T follicular helper cell (primary cell): ENCODE measurements around the gene ANKHD1.

Experiments
- DNase-seq: peaks from one replicate; pipeline ENCODE4 v3.0.0-alpha.2; 2020; ENCODE audit warnings: low read depth
- total RNA-seq, 2 experiments: gene quantifications; one replicate each; lab custom pipeline; 2026; lab: John Stamatoyannopoulos, UW

ANKHD1 gene, protein sequence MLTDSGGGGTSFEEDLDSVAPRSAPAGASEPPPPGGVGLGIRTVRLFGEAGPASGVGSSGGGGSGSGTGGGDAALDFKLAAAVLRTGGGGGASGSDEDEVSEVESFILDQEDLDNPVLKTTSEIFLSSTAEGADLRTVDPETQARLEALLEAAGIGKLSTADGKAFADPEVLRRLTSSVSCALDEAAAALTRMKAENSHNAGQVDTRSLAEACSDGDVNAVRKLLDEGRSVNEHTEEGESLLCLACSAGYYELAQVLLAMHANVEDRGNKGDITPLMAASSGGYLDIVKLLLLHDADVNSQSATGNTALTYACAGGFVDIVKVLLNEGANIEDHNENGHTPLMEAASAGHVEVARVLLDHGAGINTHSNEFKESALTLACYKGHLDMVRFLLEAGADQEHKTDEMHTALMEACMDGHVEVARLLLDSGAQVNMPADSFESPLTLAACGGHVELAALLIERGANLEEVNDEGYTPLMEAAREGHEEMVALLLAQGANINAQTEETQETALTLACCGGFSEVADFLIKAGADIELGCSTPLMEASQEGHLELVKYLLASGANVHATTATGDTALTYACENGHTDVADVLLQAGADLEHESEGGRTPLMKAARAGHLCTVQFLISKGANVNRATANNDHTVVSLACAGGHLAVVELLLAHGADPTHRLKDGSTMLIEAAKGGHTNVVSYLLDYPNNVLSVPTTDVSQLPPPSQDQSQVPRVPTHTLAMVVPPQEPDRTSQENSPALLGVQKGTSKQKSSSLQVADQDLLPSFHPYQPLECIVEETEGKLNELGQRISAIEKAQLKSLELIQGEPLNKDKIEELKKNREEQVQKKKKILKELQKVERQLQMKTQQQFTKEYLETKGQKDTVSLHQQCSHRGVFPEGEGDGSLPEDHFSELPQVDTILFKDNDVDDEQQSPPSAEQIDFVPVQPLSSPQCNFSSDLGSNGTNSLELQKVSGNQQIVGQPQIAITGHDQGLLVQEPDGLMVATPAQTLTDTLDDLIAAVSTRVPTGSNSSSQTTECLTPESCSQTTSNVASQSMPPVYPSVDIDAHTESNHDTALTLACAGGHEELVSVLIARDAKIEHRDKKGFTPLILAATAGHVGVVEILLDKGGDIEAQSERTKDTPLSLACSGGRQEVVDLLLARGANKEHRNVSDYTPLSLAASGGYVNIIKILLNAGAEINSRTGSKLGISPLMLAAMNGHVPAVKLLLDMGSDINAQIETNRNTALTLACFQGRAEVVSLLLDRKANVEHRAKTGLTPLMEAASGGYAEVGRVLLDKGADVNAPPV (N-terminal part only)
- total RNA-seq: 2.7 to 5.3 reads per million in 2 experiments

DNA sequence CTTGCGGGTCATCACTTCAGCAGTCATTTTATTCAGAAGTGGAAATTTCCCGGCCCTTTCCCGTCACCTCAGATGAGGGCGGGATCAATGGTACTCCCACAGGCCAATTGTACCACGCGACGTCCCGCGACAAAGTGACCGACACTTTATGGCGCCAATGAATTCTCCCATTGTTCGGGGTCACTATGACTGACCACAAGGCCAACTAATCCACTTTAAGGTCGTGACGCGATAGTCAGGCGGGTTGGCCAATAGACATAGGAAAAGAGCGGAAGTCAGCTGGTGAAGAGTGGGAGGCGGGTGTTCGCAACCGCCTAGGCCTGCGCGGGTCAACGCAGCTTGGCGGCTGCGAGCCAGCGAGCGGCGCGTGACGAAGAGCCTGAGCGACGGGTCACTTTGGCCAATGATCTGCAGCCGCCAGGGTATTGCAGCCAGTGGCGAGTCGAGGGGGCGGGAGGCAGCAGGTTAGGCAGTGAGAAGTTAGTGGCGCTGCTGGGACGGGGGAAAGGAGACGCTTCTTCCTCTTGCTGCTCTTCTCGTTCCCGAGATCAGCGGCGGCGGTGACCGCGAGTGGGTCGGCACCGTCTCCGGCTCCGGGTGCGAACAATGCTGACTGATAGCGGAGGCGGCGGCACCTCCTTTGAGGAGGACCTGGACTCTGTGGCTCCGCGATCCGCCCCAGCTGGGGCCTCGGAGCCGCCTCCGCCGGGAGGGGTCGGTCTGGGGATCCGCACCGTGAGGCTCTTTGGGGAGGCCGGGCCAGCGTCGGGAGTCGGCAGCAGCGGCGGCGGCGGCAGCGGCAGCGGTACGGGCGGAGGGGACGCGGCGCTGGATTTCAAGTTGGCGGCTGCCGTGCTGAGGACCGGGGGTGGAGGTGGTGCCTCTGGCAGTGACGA lies at the start of gene ANKHD1:
Gene ANKHD1, plus strand, starts transcription at position 472 of the 896 bp plus-strand sequence. Its CDS starts 135 bp downstream, at position 607.
- DNase-seq: peak; percentile 95

DNA sequence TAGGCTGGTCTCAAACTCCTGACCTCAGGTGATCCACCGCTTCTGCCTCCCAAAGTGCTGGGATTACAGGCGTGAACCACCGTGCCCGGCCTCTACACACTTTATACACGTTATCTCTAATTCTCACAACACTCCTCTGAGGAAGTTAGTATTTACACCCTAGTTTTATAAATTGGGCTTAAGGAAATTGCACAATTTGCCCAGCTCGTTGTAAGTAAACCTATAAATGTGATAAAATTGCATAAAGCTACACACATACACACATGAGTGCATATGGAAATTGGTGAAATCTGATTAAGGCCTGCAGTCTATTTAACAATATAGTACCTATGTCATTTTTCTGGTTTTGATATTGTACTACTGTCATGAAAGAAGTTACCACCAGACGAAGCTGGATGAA lies 46.1 kb upstream of the ANKHD1 start:
- no peak for DNase-seq

DNA sequence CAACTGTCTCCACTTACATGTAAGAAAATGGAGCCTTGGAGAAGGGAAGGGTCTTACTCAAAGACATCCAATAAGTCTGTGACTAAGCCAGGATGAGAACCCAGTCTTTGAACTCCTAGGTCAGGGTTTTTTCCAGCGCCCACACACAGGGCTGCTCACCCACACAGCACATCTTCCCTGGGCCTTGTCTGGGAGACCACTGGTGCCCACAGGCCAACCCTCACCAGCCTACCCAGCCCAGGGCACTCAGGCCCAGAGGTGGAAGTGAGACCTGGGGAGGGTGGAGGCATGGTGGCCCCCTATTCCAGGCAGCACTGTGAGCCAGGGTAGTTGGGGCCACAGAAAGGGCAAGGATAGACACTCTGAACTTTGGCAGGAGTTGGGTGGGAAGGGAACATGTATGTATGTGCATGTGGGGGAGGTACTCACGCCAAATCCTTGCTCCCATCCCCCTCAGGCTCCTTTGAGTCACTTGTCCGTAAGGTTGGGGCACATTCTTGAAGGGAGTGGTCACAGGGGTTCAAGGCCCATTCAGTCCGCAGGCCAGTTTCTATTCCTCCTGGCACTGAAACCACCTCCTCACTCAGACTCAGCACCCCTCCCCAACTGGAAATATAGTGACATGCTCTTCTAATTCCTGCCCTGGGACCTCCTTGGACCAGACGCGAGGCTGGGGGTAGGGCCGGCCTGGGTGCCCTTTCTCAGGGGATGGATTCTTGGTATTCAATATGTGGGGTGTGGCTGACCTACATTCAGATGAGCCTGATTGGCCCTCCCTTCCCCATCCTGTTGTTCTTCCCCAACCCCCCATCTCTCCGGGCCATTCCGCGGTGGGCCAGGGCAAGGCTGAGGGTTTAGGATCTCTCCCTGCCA lies 44.5 kb upstream of the ANKHD1 start:
- no peak for DNase-seq

DNA sequence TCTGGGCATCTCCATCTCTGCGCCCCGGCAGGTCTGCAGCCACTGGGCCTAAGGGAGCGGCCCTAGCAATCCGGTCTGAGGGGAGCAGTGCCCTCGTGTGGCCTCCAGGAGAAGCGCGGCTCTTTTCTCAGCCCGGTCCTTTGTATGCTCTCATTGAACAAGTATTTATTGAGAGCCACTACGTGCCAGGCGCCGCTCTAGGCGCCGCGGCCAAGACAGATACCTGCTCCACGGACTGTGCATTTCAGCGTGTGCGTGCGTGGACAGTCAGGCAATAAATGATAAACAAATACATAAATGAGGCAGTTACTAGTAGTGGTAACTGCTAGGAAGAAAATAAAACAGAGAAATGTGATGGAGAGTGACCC lies 43.9 kb upstream of the ANKHD1 start:
- peak; percentile 49 for DNase-seq

DNA sequence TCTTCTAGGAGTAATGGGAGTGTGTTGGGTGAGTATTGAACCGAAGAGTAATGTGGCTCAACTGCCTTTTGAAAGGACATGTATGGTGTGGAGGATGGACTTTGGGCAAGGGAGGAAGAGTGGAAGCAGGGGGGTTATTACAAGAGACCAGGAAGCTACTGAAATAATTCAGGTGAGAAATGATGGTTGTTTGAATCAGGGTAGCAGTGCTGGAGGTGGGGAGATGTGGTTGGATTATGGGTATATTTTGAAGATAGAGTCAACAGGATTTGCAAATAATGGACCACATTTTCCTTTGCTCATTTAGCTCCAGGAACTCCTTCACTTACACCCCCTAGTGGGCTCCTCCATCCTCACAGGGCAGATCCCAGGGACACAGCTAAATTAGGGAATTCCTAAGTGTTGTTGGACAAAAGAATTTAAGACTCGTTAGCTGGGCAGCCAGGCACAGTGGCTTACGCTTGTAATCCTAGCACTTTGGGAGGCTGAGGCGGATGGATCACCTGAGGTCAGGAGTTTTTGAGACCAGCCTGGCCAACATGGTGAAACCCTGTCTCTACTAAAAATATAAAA lies 42.8 kb upstream of the ANKHD1 start:
- DNase-seq: no peak

DNA sequence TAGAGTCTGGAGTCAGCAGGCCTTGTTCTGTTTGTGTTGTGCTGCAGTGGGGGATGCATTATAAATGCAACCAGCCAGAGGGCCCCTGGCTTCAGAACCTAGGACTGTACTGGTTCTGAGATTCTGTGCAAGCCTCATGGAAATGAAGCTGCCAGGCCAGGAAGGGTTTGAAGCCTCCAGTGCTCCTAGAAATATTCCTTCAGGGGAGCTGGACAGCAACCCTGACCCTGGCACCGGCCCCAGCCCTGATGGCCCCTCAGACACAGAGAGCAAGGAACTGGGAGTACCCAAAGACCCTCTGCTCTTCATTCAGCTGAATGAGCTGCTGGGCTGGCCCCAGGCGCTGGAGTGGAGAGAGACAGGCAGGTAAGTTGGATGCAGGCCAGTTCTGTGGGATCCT lies 41.5 kb upstream of the ANKHD1 start, which contains the start of gene SLC4A9:
Gene SLC4A9, plus strand, starts transcription at position 94 of the 400 bp plus-strand sequence. Its CDS starts 43 bp downstream, at position 137.
- DNase-seq: no peak

DNA sequence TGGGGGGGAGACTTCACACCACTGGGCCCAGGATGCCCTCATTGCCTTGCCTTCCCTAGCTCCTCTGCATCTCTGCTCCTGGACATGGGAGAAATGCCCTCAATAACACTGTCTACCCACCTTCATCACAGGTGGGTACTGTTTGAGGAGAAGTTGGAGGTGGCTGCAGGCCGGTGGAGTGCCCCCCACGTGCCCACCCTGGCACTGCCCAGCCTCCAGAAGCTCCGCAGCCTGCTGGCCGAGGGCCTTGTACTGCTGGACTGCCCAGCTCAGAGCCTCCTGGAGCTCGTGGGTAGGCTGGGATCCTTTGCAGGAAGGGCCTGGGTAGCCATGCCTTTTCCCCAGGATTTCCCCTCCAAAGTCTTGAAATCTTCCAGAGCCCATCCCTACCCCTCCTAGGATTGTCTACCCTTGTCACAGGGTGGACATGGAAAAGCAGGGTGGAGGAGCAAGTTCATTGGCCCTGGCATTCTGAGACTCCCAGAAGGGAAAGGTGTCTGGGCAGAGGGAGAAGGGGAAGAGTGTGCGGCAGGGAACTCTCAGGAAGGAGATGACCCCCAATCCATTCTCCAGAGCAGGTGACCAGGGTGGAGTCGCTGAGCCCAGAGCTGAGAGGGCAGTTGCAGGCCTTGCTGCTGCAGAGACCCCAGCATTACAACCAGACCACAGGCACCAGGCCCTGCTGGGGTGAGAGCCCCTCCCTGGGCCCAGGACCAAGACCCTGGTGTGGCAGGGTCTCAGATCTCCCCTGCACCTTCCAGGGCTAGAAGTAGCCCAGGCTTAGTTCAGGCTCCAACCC lies 40.8 kb upstream of the ANKHD1 start:
- no peak for DNase-seq

DNA sequence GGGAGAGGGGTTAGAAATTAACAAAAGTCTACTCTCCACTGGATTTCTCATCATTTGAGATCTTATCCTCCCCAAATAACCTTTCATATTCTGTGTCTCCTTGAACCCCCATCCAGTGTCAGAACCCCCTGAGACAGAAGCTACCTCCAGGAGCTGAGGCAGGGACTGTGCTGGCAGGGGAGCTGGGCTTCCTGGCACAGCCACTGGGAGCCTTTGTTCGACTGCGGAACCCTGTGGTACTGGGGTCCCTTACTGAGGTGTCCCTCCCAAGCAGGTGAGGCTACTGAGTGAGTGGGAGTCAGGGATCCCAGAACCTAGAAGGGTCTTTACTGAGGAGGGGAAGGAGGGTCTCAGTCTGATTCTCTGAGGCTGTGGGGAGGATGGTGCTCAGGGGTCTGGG lies 39.7 kb upstream of the ANKHD1 start:
- DNase-seq: no peak

DNA sequence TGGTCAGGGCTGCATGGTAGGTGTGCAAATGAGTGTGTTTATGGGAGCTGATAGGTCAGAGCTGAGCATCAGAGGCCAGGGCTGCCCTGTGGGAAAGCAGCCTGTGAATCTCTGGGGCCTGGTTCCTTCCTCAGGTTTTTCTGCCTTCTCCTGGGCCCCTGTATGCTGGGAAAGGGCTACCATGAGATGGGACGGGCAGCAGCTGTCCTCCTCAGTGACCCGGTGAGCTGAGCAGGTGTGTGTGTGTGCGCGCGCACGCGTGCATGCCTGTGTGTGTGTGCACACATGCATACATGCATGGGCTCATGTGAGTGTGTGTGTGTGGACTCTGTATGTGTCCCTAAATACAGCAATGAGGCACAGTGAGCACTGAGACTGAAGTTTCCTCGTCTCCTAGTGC lies 39.3 kb upstream of the ANKHD1 start:
- no peak for DNase-seq

DNA sequence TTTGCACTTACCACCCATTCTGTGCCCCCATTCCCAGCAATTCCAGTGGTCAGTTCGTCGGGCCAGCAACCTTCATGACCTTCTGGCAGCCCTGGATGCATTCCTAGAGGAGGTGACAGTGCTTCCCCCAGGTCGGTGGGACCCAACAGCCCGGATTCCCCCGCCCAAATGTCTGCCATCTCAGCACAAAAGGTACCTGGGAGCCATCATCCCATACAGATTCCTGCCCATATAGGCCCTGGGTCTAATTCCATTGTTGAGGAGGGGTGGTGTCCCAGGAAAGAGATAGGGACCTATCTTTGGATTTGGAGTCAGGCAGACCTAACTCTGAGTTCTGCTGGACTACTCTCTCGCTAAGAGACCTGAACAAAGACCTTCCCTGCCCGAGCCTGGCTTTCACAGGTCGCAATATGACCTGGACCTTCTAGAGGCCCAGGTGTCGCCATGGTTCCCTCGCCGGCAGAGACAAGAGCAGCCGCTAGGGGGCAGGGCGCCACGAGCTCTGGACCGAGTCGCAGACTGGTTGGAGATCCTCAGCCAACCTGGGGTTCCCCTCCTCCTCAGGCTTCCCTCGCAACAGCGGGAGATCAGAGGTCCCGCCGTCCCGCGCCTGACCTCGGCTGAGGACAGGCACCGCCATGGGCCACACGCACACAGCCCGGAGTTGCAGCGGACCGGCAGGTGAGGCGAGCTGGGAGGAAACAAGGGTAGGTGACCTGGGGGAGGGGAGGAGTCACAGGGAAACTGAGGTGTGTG lies 38.6 kb upstream of the ANKHD1 start:
- peak; percentile 70 for DNase-seq

DNA sequence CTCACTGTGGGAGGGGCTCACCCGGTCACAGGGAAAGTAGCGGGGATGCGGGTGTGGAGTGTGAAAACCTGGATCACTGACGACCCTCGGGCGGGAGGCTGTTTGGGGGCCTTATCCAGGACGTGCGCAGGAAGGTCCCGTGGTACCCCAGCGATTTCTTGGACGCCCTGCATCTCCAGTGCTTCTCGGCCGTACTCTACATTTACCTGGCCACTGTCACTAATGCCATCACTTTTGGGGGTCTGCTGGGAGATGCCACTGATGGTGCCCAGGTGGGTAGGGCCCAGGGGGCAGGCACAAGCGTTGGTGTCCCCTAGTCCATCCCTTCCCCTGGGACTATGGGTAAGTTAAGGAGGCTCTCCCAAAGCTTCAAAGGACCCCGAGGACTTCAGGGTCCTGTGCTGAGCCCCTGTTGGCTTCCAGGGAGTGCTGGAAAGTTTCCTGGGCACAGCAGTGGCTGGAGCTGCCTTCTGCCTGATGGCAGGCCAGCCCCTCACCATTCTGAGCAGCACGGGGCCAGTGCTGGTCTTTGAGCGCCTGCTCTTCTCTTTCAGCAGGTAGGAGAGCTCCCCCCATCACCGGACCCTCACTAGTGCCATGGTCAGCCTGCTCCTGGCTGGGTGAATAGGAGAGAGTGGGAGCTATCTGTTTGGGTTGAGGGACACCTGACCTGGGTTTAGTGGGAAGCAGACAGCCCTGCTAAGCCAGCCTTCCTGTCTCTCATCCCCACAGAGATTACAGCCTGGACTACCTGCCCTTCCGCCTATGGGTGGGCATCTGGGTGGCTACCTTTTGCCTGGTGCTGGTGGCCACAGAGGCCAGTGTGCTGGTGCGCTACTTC lies 37.8 kb upstream of the ANKHD1 start:
- no peak for DNase-seq

DNA sequence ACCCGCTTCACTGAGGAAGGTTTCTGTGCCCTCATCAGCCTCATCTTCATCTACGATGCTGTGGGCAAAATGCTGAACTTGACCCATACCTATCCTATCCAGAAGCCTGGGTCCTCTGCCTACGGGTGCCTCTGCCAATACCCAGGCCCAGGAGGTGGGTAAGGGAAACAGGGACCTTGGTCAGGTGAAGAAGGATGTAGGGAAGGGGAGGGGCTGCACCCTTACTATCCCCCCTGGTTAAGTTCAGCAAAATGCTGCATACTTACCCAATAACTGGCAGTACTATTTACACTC lies 37.2 kb upstream of the ANKHD1 start:
- no peak for DNase-seq

DNA sequence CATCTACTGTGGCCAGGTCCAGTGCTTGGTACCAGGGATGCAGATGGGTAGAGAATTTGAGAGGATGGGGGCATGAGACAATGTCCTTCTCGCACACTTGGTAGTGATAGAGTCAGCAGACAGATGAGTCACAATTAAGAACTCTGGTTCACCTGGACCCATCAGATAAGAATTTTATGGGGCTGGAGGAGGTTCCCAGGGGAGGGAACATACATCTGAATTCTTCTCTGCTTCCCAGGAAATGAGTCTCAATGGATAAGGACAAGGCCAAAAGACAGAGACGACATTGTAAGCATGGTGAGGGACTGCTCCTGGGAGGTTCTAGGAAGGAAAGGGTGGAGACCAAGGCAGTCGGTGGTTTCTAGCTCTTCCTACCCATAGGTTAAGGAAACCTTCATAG lies 36.4 kb upstream of the ANKHD1 start:
- no peak for DNase-seq

DNA sequence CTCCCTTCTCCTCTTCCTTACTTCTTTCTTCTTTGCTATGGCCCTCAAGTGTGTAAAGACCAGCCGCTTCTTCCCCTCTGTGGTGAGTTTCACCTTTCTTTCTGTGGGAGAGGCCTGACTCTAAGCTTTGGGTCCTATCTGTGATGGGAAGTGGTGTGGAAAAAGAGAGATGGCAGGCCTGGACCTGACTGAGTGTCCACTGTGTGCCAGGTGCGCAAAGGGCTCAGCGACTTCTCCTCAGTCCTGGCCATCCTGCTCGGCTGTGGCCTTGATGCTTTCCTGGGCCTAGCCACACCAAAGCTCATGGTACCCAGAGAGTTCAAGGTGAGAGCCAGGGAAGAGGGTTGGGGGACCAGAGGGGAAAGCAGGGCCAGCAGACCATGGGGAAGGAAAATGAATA lies 35.7 kb upstream of the ANKHD1 start:
- no peak for DNase-seq

DNA sequence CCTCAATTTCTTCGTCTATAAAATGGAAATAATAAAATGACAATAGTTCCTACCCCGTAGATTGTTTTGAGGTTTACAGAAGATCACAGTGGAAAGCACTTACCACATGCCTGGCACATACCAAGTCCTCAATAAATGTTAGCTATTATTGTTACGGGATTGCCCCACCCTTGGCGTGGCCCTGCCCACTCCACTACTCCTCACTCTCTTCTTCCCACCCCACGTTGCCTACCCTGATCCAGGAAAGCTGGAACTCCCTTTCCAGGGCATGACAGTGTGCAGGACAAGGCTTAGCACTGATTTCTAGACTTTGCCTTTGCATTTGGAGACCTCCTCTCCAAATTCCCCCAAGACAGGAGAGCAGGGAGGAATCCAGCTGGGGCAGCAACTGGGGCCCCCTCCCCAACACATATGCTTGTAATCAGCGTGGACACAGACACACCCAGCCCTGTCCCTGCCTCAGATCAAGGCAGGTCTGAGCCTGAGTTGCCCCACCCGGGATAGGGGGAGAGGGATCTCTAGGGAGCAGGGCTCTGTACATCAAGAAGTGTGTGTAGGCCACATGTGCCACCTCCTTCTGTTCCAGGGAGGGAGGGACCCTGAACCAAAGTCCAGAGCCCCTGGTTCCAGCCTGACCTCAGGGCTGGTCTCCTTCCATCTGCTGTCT lies 34.9 kb upstream of the ANKHD1 start:
- no peak for DNase-seq

DNA sequence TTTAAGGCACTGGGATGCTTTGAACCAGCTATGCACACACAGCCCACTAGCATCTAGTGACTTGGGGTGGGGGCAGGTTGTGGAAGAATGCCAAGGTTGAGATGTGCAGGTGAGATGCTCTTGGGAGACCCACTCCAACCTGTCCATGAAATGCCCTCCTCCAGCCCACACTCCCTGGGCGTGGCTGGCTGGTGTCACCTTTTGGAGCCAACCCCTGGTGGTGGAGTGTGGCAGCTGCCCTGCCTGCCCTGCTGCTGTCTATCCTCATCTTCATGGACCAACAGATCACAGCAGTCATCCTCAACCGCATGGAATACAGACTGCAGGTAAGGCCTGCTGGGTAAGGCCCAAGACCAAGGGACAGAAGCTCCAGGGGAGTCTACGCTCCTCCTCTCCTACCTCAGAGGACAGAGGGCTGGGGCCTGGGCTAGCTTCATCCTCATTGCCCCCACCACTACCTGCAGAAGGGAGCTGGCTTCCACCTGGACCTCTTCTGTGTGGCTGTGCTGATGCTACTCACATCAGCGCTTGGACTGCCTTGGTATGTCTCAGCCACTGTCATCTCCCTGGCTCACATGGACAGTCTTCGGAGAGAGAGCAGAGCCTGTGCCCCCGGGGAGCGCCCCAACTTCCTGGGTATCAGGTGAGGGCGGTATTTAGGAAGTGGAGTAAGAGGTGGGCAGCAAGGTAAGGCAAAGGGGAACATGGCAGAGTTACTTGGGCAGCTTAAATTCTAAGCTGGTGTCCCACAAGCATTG lies 34.2 kb upstream of the ANKHD1 start:
- DNase-seq: no peak
